Esophagus muscularis mucosa (tissue), 3 donors: Measurements from ENCODE around the gene SUCNR1.

Source experiments
- CTCF ChIP-seq, 3 experiments: fragments of 200-600 bp in 2 of 3; fragments of 450-650 bp in 1 of 3; sonication (generic) in 2 of 3; IDR thresholded peaks; one replicate each; pipeline ENCODE4 v1.5.1; 2017 to 2019; ENCODE audit warnings: antibody characterized with exemption in 3 of 3, mild to moderate bottlenecking in 2 of 3, moderate library complexity in 1 of 3
- POLR2A ChIP-seq: fragments of 450-650 bp; IDR thresholded peaks from one replicate; pipeline ENCODE4 v1.6.1; 2017; ENCODE audit warnings: antibody characterized with exemption, moderate library complexity, mild to moderate bottlenecking, low read depth
- POLR2AphosphoS5 ChIP-seq, 2 donors: sonication (generic); formaldehyde crosslinking; IDR thresholded peaks; one replicate each; pipeline ENCODE4 v1.6.1; 2017; ENCODE audit warnings: antibody characterized with exemption in 2 of 2

DNA sequence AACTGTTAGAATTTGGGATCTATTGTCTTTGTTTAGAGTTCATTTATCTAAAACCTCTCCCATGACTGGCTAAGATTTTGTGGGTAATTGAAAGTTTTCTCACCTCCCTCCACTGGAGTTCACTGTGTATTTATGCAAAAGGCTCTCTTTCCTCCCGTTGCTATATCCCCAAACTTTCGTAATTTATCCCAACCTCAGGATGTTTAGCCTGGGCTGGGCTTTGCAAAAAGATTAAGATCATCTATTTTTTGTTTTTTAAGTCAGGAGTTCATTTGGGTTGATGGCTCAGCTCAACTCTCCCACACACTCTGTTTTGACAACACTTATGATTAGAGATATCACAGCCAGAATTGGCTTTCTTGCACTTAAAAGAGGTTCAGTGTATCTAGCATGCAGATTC, 27.0 kb downstream of the SUCNR1 start:
- no peak for TF ChIP-seq CTCF (IDR thresholded peaks at IDR 0.05)
- TF ChIP-seq POLR2AphosphoS5 (IDR thresholded peaks at IDR 0.05), result no peak
- TF ChIP-seq POLR2A, result no peak
